H9 (cell line): ENCODE measurements around the gene ZNF750. TPM values are rescaled to one million over a fixed set of nuclear protein-coding genes. Genes with fewer than 3 reads are reported as not detected.

Experiments
- DNase-seq: peaks from one replicate; pipeline ENCODE4 v3.0.0-alpha.2; 2017
- H2AFZ ChIP-seq: one replicate; pipeline ENCODE4 v1.6.1; 2013; ENCODE audit warnings: mild to moderate bottlenecking, low read length, control low read depth, moderate library complexity
- H2AK5ac ChIP-seq: 2 replicates; pipeline ENCODE4 v1.6.1; 2013; ENCODE audit warnings: low read length, control low read depth, mixed read lengths; ENCODE audit not compliant: insufficient read length
- H2BK120ac ChIP-seq: one replicate; pipeline ENCODE4 v1.6.1; 2013; ENCODE audit warnings: low read depth, mild to moderate bottlenecking, low read length, control low read depth, inconsistent platforms; ENCODE audit not compliant: poor library complexity, severe bottlenecking
- H2BK12ac ChIP-seq: 2 replicates; pipeline ENCODE4 v1.6.1; 2013; ENCODE audit warnings: low read length, control low read depth, mixed read lengths, low read depth; ENCODE audit not compliant: insufficient read length
- H2BK15ac ChIP-seq: 2 replicates; pipeline ENCODE4 v1.6.1; 2013; ENCODE audit warnings: low read depth, low read length, control low read depth
- H2BK20ac ChIP-seq: one replicate; pipeline ENCODE4 v1.6.1; 2013; ENCODE audit warnings: low read depth, mild to moderate bottlenecking, low read length, control low read depth, inconsistent platforms; ENCODE audit not compliant: poor library complexity, severe bottlenecking
- H2BK5ac ChIP-seq: 2 replicates; pipeline ENCODE4 v1.6.1; 2013; ENCODE audit warnings: low read length, control low read depth, mixed read lengths; ENCODE audit not compliant: insufficient read length
- H3K14ac ChIP-seq: 2 replicates; pipeline ENCODE4 v1.6.1; 2013; ENCODE audit warnings: low read length, control low read depth; ENCODE audit not compliant: insufficient read depth
- H3K18ac ChIP-seq: 2 replicates; pipeline ENCODE4 v1.6.1; 2013; ENCODE audit warnings: low read depth, mild to moderate bottlenecking, mixed read lengths, low read length, control low read depth; ENCODE audit not compliant: insufficient read length
- H3K23ac ChIP-seq: 2 replicates; pipeline ENCODE4 v1.6.1; 2013; ENCODE audit warnings: low read length, control low read depth, mixed read lengths, low read depth; ENCODE audit not compliant: insufficient read length
- H3K23me2 ChIP-seq: 2 replicates; pipeline ENCODE4 v1.6.1; 2013; ENCODE audit warnings: low read depth, mild to moderate bottlenecking, mixed read lengths, low read length, control low read depth; ENCODE audit not compliant: insufficient read length, poor library complexity, severe bottlenecking
- H3K27ac ChIP-seq: 2 replicates; pipeline ENCODE4 v1.5.1; 2013; ENCODE audit warnings: low read length, control low read depth, mixed read lengths, low read depth; ENCODE audit not compliant: insufficient read length
- H3K27me3 ChIP-seq: 2 replicates; pipeline ENCODE4 v1.6.1; 2013; ENCODE audit warnings: low read length, control low read depth, inconsistent platforms; ENCODE audit not compliant: insufficient read depth
- H3K4ac ChIP-seq: 2 replicates; pipeline ENCODE4 v1.6.1; 2013; ENCODE audit warnings: low read depth, mild to moderate bottlenecking, control low read depth, inconsistent platforms, low read length, moderate library complexity
- H3K4me1 ChIP-seq: 2 replicates; pipeline ENCODE4 v1.6.1; 2013; ENCODE audit warnings: low read length, control low read depth, inconsistent platforms; ENCODE audit not compliant: insufficient read depth
- H3K4me2 ChIP-seq: 2 replicates; pipeline ENCODE4 v1.6.1; 2013; ENCODE audit warnings: low read length, control low read depth, mixed read lengths; ENCODE audit not compliant: insufficient read length, insufficient read depth
- H3K56ac ChIP-seq: 2 replicates; pipeline ENCODE4 v1.6.1; 2013; ENCODE audit warnings: low read depth, mild to moderate bottlenecking, mixed read lengths, low read length, control low read depth; ENCODE audit not compliant: insufficient read length
- H3K79me1 ChIP-seq: 2 replicates; pipeline ENCODE4 v1.6.1; 2013; ENCODE audit warnings: low read depth, mild to moderate bottlenecking, moderate library complexity, low read length, control low read depth, inconsistent platforms; ENCODE audit not compliant: insufficient read depth, poor library complexity, severe bottlenecking
- H3K79me2 ChIP-seq: 2 replicates; pipeline ENCODE4 v1.6.1; 2013; ENCODE audit warnings: low read length, control low read depth, inconsistent platforms; ENCODE audit not compliant: insufficient read depth
- H3K9ac ChIP-seq: 2 replicates; pipeline ENCODE4 v1.6.1; 2013; ENCODE audit warnings: low read length, control low read depth, mixed read lengths; ENCODE audit not compliant: insufficient read length; ENCODE audit errors: extremely low read depth
- H3K9me3 ChIP-seq: one replicate; pipeline ENCODE4 v1.6.1; 2013; ENCODE audit warnings: low read depth, low read length, inconsistent platforms; ENCODE audit not compliant: control insufficient read depth
- H3T11ph ChIP-seq: one replicate; pipeline ENCODE4 v1.6.1; 2013; ENCODE audit warnings: mild to moderate bottlenecking, low read length, control low read depth, inconsistent platforms
- H4K20me1 ChIP-seq: one replicate; pipeline ENCODE4 v1.6.1; 2013; ENCODE audit not compliant: control insufficient read depth, insufficient read length, insufficient read depth
- H4K5ac ChIP-seq: 2 replicates; pipeline ENCODE4 v1.6.1; 2013; ENCODE audit warnings: low read depth, mild to moderate bottlenecking, mixed read lengths, low read length, control low read depth; ENCODE audit not compliant: insufficient read length
- H4K8ac ChIP-seq: replicated peaks from 2 replicates; pipeline ENCODE4 v1.6.1; 2013; ENCODE audit warnings: low read length, control low read depth, mixed read lengths, low read depth; ENCODE audit not compliant: insufficient read length
- H4K91ac ChIP-seq: 2 replicates; pipeline ENCODE4 v1.6.1; 2013; ENCODE audit warnings: low read depth, mild to moderate bottlenecking, moderate library complexity, mixed read lengths, low read length, control low read depth; ENCODE audit not compliant: insufficient read length
- H3K27ac Mint-ChIP-seq, 3 experiments: 2 replicates in 2 of 3; 3 replicates in 1 of 3; pipeline ENCODE4 v1.8.0; 2020 to 2021; ENCODE audit warnings: mixed read lengths in 3 of 3, mild to moderate bottlenecking in 1 of 3, moderate library complexity in 1 of 3
- H3K27me3 Mint-ChIP-seq: 2 replicates; pipeline ENCODE4 v1.8.0; 2021; ENCODE audit warnings: low read depth, mild to moderate bottlenecking, moderate library complexity, mixed read lengths
- H3K36me3 Mint-ChIP-seq, 3 experiments: 2 replicates in 2 of 3; 3 replicates in 1 of 3; pipeline ENCODE4 v1.8.0; 2020 to 2021; ENCODE audit warnings: low read depth in 3 of 3, mixed read lengths in 3 of 3; ENCODE audit not compliant: insufficient read depth in 1 of 3
- H3K4me1 Mint-ChIP-seq, 2 experiments: 2 replicates each; pipeline ENCODE4 v1.8.0; 2020; ENCODE audit warnings: mixed read lengths in 2 of 2
- H3K4me3 Mint-ChIP-seq, 2 experiments: 2 replicates in 1 of 2; 3 replicates in 1 of 2; pipeline ENCODE4 v1.8.0; 2020 to 2021; ENCODE audit warnings: mild to moderate bottlenecking in 2 of 2, mixed read lengths in 2 of 2, moderate library complexity in 1 of 2
- H3K9me3 Mint-ChIP-seq, 2 experiments: 2 replicates in 1 of 2; 3 replicates in 1 of 2; pipeline ENCODE4 v1.8.0; 2020; ENCODE audit warnings: mild to moderate bottlenecking in 2 of 2, mixed read lengths in 2 of 2, moderate library complexity in 1 of 2
- CTCF ChIP-seq: fragments of 200-600 bp; sonication (generic); conservative IDR thresholded peaks from 3 replicates; pipeline ENCODE4 v1.8.0; 2021; ENCODE audit warnings: antibody characterized with exemption, mild to moderate bottlenecking
- WGBS: extraction: QIAGEN DNeasy Blood & Tissue Kit; methylation state at CpG from one replicate; pipeline ENCODE4 v1.1.7; 2013; ENCODE audit warnings: missing lambda C conversion rate, low lambda C conversion rate, mixed read lengths; ENCODE audit not compliant: insufficient read length; ENCODE audit errors: extremely low coverage; 5-methylcytosine and 5-hydroxymethylcytosine counted together
- total RNA-seq: library from RNA; stranded (reverse); gene quantifications from 2 replicates; pipeline ENCODE4 v1.2.1, GENCODE V29; 2021

Gene ZNF750
- total RNA-seq, 1 experiment from 2014 or later = not detected

GRCh38 chr17:82843904-82844680 lies 4.3 kb upstream of the ZNF750 start:
- H3K27me3 Mint-ChIP-seq = no peaks in the 10 kb centered on the region
- H3K4me3 Mint-ChIP-seq = no peak overlapping the region
- no peak overlapping the region for H2BK15ac ChIP-seq

More at GRCh38 chr17:82843904-82844680, 4.3 kb upstream of the ZNF750 start:
- Histone ChIP-seq H3K79me2 (no peaks in the 10 kb centered on the region), H3K14ac (0 out of 2 replicates have a peak overlapping the region, but pooled peaks have one; percentile 37), H3K27ac (no peak overlapping the region), H3T11ph (no peak overlapping the region), H2AK5ac (no peak overlapping the region), H2BK120ac (no peak overlapping the region), H3K9me3 (no peaks in the 10 kb centered on the region), H3K4ac (no peak overlapping the region), H2BK5ac (no peak overlapping the region), H3K18ac (no peak overlapping the region), H2AFZ (no peak overlapping the region), H3K56ac (no peak overlapping the region), H3K4me2 (no peak overlapping the region), H3K9ac (no peak overlapping the region), H2BK20ac (no peak overlapping the region), H3K79me1 (no peaks in the 10 kb centered on the region), H3K23me2 (no peaks in the 10 kb centered on the region), H4K8ac (no peak overlapping the region), H4K20me1 (no peaks in the 10 kb centered on the region), H2BK12ac (no peak overlapping the region), H4K91ac (no peak overlapping the region), H3K23ac (no peak overlapping the region), H3K4me1 (0 out of 2 replicates have a peak, but pooled peaks cover 1% of the 10 kb centered on the region), H4K5ac (no peak overlapping the region), H3K27me3 (no peaks in the 10 kb centered on the region)
- TF ChIP-seq CTCF = no peak
- H3K27ac Mint-ChIP-seq = peak overlapping the region; percentile 34 to 88 (median 66); a peak in 4 of 7 replicates
- WGBS = no CpG with 5 or more reads among the region's 7 CpGs
- H3K36me3 Mint-ChIP-seq = peaks cover 7 to 24% (median 22%) of the 10 kb centered on the region in 3 experiments
- H3K4me1 Mint-ChIP-seq = peaks cover 21 to 25% of the 10 kb centered on the region in 2 experiments
- peaks cover 0 to 2% of the 10 kb centered on the region in 2 experiments; a peak in 2 of 5 replicates for H3K9me3 Mint-ChIP-seq
- DNase-seq = no peak
